ENCODE data around the gene ST6GALNAC3. TPM values are rescaled to one million over a fixed set of nuclear protein-coding genes. Genes with fewer than 3 reads are reported as not detected.

The ST6GALNAC3 gene
- total RNA-seq, 1 experiment from 2014 or later, result 0.03 TPM

DNA sequence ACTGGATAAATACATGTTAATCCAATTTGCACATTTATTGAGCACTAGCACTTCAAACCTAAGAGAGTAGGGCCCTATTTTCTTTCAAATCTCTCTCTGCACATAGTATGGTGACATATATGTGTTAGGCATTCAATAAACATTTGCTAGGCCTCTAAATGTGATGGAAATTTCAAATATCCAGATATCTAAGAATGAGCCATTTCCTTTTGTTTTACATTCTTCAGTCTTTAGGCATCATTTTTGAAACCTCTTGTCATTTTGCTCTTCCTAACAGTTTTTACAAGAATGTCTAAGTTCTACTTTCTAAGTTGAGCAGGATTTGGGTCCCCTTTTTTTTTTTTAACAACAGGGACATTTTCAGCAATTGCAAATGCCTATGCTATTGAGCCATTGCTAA is 397.0 kb downstream of the ST6GALNAC3 start:
- Histone ChIP-seq H3K4me3 (ENCODE audit: low read depth in 2 of 2, low read length in 2 of 2) (no peak overlapping the region), H3K4me1 (ENCODE audit: control insufficient read depth, insufficient read depth, low read length) (no peaks in the 10 kb centered on the region), H3K27ac (ENCODE audit: low read length) (no peak overlapping the region), H3K9me3 (ENCODE audit: control insufficient read depth, insufficient read depth, low read depth, low read length) (no peaks in the 10 kb centered on the region), H3K27me3 (ENCODE audit: control insufficient read depth, insufficient read depth, low read length) (no peaks in the 10 kb centered on the region), H3K36me3 (ENCODE audit: control insufficient read depth, insufficient read depth, low read length) (no peaks in the 10 kb centered on the region)
- ChIA-PET CTCF (no interaction called here), POLR2A (no interaction called here)
- in situ Hi-C loops (cut with HindIII; ENCODE audit: low pct_unique_long_range_greater_than_20kb, low sequenced_read_pairs) (no loop called here), intact Hi-C loops (cut with micrococcal nuclease; ENCODE audit: unreplicated experiment) (no loop called here)
- TF ChIP-seq REST (IDR thresholded peaks at IDR 0.05; ENCODE audit: insufficient read depth in 1 of 2, low read depth in 2 of 2, low read length in 1 of 2) (no peak), TCF7L2 (IDR thresholded peaks at IDR 0.05; ENCODE audit: low read depth, low read length) (no peak), SIN3A (IDR thresholded peaks at IDR 0.05; ENCODE audit: borderline replicate concordance, insufficient read depth, low read depth, low read length) (no peak), POLR2AphosphoS5 (IDR thresholded peaks at IDR 0.05; ENCODE audit: low read depth, low read length) (no peak)
- TF ChIP-seq, protein P1, sequence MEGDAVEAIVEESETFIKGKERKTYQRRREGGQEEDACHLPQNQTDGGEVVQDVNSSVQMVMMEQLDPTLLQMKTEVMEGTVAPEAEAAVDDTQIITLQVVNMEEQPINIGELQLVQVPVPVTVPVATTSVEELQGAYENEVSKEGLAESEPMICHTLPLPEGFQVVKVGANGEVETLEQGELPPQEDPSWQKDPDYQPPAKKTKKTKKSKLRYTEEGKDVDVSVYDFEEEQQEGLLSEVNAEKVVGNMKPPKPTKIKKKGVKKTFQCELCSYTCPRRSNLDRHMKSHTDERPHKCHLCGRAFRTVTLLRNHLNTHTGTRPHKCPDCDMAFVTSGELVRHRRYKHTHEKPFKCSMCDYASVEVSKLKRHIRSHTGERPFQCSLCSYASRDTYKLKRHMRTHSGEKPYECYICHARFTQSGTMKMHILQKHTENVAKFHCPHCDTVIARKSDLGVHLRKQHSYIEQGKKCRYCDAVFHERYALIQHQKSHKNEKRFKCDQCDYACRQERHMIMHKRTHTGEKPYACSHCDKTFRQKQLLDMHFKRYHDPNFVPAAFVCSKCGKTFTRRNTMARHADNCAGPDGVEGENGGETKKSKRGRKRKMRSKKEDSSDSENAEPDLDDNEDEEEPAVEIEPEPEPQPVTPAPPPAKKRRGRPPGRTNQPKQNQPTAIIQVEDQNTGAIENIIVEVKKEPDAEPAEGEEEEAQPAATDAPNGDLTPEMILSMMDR (IDR thresholded peaks at IDR 0.05), result no peak
- no TSS peak for BruUV-seq (replicated peaks)
- no peak for ATAC-seq
- DNase-seq (ENCODE audit: low read depth, low spot score), result no peak

DNA sequence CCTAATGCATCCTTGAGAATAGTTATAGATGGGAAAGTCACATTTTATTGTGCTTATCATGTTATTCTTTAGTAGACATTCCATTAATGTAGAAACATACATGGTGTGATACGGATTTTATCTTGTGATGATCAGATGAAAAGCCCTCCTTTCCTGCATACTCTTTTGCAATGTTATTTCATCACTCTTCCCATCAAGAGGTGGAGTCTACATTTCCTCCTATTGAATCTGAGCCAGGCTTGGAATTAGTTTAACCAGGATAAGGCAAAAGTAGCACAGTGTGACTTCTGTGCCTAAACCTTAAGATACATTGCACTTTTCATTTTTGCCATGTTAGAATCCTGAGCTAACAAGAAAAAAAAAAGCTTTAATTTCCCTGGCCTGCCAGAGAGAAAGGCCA is 399.0 kb downstream of the ST6GALNAC3 start:
- H3K4me3 ChIP-seq (ENCODE audit: low read depth in 2 of 2, low read length in 2 of 2), result no peak overlapping the region
- no TSS peak for BruUV-seq (replicated peaks)
- ChIA-PET CTCF (no interaction called here), POLR2A (no interaction called here)
- no peaks in the 10 kb centered on the region for H3K27me3 ChIP-seq (ENCODE audit: control insufficient read depth, insufficient read depth, low read length)
- H3K36me3 ChIP-seq (ENCODE audit: control insufficient read depth, insufficient read depth, low read length), result no peaks in the 10 kb centered on the region
- no peak for TF ChIP-seq POLR2AphosphoS5 (IDR thresholded peaks at IDR 0.05; ENCODE audit: low read depth, low read length)
- no peak overlapping the region for H3K27ac ChIP-seq (ENCODE audit: low read length)
- ATAC-seq (no peak), DNase-seq (ENCODE audit: low read depth, low spot score) (no peak)
- no peaks in the 10 kb centered on the region for H3K9me3 ChIP-seq (ENCODE audit: control insufficient read depth, insufficient read depth, low read depth, low read length)
- intact Hi-C loops (cut with micrococcal nuclease; ENCODE audit: unreplicated experiment) (no loop called here), in situ Hi-C loops (cut with HindIII; ENCODE audit: low pct_unique_long_range_greater_than_20kb, low sequenced_read_pairs) (no loop called here)
- H3K4me1 ChIP-seq (ENCODE audit: control insufficient read depth, insufficient read depth, low read length), result no peaks in the 10 kb centered on the region

- Histone ChIP-seq H3K4me1 (ENCODE audit: control insufficient read depth, insufficient read depth, low read length) (no peaks in the 10 kb centered on the region), H3K9me3 (ENCODE audit: control insufficient read depth, insufficient read depth, low read depth, low read length) (no peaks in the 10 kb centered on the region), H3K36me3 (ENCODE audit: control insufficient read depth, insufficient read depth, low read length) (no peaks in the 10 kb centered on the region), H3K27me3 (ENCODE audit: control insufficient read depth, insufficient read depth, low read length) (no peaks in the 10 kb centered on the region), H3K27ac (ENCODE audit: low read length) (no peak overlapping the region), H3K4me3 (ENCODE audit: low read depth in 2 of 2, low read length in 2 of 2) (no peak overlapping the region)
- BruUV-seq (replicated peaks), result no TSS peak
- CTCF ChIA-PET, result no interaction called here
- intact Hi-C loops (cut with micrococcal nuclease; ENCODE audit: unreplicated experiment) (no loop called here), in situ Hi-C loops (cut with HindIII; ENCODE audit: low pct_unique_long_range_greater_than_20kb, low sequenced_read_pairs) (no loop called here)
- POLR2A ChIA-PET, result no interaction called here
- no peak for ATAC-seq
- TF ChIP-seq POLR2AphosphoS5 (IDR thresholded peaks at IDR 0.05; ENCODE audit: low read depth, low read length) (no peak), TCF7L2 (IDR thresholded peaks at IDR 0.05; ENCODE audit: low read depth, low read length) (no peak), REST (IDR thresholded peaks at IDR 0.05; ENCODE audit: insufficient read depth in 1 of 2, low read depth in 2 of 2, low read length in 1 of 2) (no peak), SIN3A (IDR thresholded peaks at IDR 0.05; ENCODE audit: borderline replicate concordance, insufficient read depth, low read depth, low read length) (no peak)
- TF ChIP-seq, protein P1 (IDR thresholded peaks at IDR 0.05), result no peak
- no peak for DNase-seq (ENCODE audit: low read depth, low spot score)
Measured at GRCh38 chr1:76474922-76475321, 400.4 kb downstream of the ST6GALNAC3 start.
